ENCODE results near the gene ID1.

ID1 gene

GRCh38 chr20:31638317-31638716, 33.2 kb downstream of the ID1 start:
- no peak overlapping the region for H3K27ac ChIP-seq (ENCODE audit: poor library complexity, severe bottlenecking)
- no peaks in the 10 kb centered on the region for H3K27me3 ChIP-seq (ENCODE audit: insufficient read depth, poor library complexity, severe bottlenecking)

GRCh38 chr20:31638816-31639215, 33.7 kb downstream of the ID1 start:
- TF ChIP-seq CTCF (IDR thresholded peaks at IDR 0.05; ENCODE audit: poor library complexity, severe bottlenecking): no peak
- H3K4me3 ChIP-seq (ENCODE audit: severe bottlenecking): no peak overlapping the region
- H3K4me1 ChIP-seq (ENCODE audit: insufficient read depth, poor library complexity, severe bottlenecking): no peaks in the 10 kb centered on the region
- no peaks in the 10 kb centered on the region for H3K36me3 ChIP-seq (ENCODE audit: low read depth)
- H3K9me3 ChIP-seq (ENCODE audit: severe bottlenecking): no peaks in the 10 kb centered on the region
- ATAC-seq (ENCODE audit: low read depth): no peak
- no peak for DNase-seq (ENCODE audit: low spot score)
- H3K27ac ChIP-seq (ENCODE audit: poor library complexity, severe bottlenecking): no peak overlapping the region
- no peaks in the 10 kb centered on the region for H3K27me3 ChIP-seq (ENCODE audit: insufficient read depth, poor library complexity, severe bottlenecking)

More at GRCh38 chr20:31638317-31638716, 33.2 kb downstream of the ID1 start:
- Histone ChIP-seq H3K4me1 (ENCODE audit: insufficient read depth, poor library complexity, severe bottlenecking) (no peaks in the 10 kb centered on the region), H3K4me3 (ENCODE audit: severe bottlenecking) (no peak overlapping the region), H3K9me3 (ENCODE audit: severe bottlenecking) (no peaks in the 10 kb centered on the region), H3K36me3 (ENCODE audit: low read depth) (no peaks in the 10 kb centered on the region)
- TF ChIP-seq CTCF (IDR thresholded peaks at IDR 0.05; ENCODE audit: poor library complexity, severe bottlenecking): no peak
- ATAC-seq (ENCODE audit: low read depth) (no peak), DNase-seq (ENCODE audit: low spot score) (no peak)

GRCh38 chr20:31640259-31640658, 35.2 kb downstream of the ID1 start:
- no peak for TF ChIP-seq CTCF (IDR thresholded peaks at IDR 0.05; ENCODE audit: poor library complexity, severe bottlenecking)

GRCh38 chr20:31641391-31641790, 36.3 kb downstream of the ID1 start:
- Histone ChIP-seq H3K36me3 (ENCODE audit: low read depth) (no peaks in the 10 kb centered on the region), H3K4me3 (ENCODE audit: severe bottlenecking) (no peak overlapping the region), H3K9me3 (ENCODE audit: severe bottlenecking) (no peaks in the 10 kb centered on the region), H3K27me3 (ENCODE audit: insufficient read depth, poor library complexity, severe bottlenecking) (no peaks in the 10 kb centered on the region), H3K27ac (ENCODE audit: poor library complexity, severe bottlenecking) (no peak overlapping the region), H3K4me1 (ENCODE audit: insufficient read depth, poor library complexity, severe bottlenecking) (no peaks in the 10 kb centered on the region)
- ATAC-seq (ENCODE audit: low read depth): no peak
- no peak for DNase-seq (ENCODE audit: low spot score)
- no peak for TF ChIP-seq CTCF (IDR thresholded peaks at IDR 0.05; ENCODE audit: poor library complexity, severe bottlenecking)

More at GRCh38 chr20:31640259-31640658, 35.2 kb downstream of the ID1 start:
- no peak overlapping the region for H3K27ac ChIP-seq (ENCODE audit: poor library complexity, severe bottlenecking)
- DNase-seq (ENCODE audit: low spot score): no peak
- no peaks in the 10 kb centered on the region for H3K4me1 ChIP-seq (ENCODE audit: insufficient read depth, poor library complexity, severe bottlenecking)
- H3K9me3 ChIP-seq (ENCODE audit: severe bottlenecking): no peaks in the 10 kb centered on the region
- no peak overlapping the region for H3K4me3 ChIP-seq (ENCODE audit: severe bottlenecking)
- H3K27me3 ChIP-seq (ENCODE audit: insufficient read depth, poor library complexity, severe bottlenecking): no peaks in the 10 kb centered on the region
- ATAC-seq (ENCODE audit: low read depth): peak; percentile 7; the same call in 1 of the 3 replicates
- H3K36me3 ChIP-seq (ENCODE audit: low read depth): no peaks in the 10 kb centered on the region

DNA sequence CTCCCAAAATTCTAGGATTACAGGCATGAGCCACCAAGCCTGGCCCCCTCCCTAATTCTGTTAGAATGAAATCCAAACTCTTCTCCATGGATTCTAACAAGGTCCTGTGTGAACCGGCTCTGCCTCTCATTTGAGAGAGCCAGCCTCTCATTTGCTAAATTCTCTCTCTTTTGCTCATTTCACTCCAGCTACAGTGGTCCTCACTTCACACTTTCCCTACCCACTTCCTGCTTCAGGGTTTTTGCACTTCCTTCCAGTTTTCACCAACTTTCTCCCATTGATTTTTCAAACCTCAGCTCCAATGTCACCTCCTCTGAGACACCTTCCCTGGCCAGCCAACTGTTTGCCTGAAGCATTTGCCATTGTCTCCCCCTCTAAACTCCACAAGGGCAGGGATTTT, 37.7 kb downstream of the ID1 start:
- TF ChIP-seq CTCF (IDR thresholded peaks at IDR 0.05; ENCODE audit: poor library complexity, severe bottlenecking): no peak
- Histone ChIP-seq H3K27ac (ENCODE audit: poor library complexity, severe bottlenecking) (no peak overlapping the region), H3K36me3 (ENCODE audit: low read depth) (no peaks in the 10 kb centered on the region), H3K4me3 (ENCODE audit: severe bottlenecking) (no peak overlapping the region), H3K4me1 (ENCODE audit: insufficient read depth, poor library complexity, severe bottlenecking) (no peaks in the 10 kb centered on the region), H3K27me3 (ENCODE audit: insufficient read depth, poor library complexity, severe bottlenecking) (no peaks in the 10 kb centered on the region), H3K9me3 (ENCODE audit: severe bottlenecking) (no peaks in the 10 kb centered on the region)
- ATAC-seq (ENCODE audit: low read depth): no peak
- DNase-seq (ENCODE audit: low spot score): no peak
